ENCODE data around the gene MPRIP.
"Not testable (repeated sequence)": the region's sequence is repeated elsewhere in the genome, so short reads cannot be mapped to it uniquely, and the experiment has no call there.

The MPRIP gene

DNA sequence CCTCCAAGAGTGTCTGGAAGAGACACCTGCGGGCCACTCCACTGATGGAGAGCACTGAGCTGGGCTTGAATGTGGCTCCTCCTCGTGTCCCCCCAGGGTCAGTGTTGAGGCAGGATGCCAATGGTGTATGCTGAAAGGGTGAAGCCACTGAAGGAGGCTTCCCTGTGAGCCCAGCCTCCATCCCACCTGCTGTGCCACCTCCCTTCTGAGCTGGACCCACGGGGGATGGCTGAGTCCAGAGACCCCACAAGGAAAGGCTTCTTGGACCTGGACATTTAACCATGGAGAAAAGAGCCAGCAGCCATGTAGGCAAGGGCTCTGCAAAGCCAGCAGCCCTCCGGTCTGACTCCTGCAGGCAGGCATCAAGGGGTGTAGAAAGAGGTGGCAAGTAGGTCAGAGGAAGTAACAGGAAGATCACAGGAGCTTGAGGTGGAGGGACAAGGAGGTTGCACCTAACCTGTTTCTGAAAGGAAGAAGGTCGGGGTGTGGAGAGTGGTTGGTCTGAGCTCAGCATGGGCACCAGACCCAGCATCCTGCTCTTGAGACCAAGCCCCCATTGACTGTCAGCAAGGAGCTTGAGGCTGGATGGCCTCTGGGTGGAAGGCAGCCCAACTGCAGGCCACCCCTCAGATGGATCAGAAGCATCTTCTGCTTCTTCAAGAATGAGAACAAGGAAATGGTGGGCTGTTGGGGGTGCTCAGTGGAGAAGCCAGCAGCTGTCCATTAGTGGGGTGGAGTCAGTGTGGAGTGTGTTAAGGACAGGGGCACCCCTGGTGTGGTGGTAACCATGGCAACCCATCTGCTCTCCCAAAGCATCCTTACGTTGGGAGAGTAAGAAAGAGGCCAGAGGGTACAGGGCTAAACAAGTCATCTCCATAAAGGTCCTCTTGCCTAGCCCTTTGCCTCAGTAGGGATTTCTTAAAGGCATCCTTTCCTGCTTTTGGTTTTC, 83.2 kb downstream of the MPRIP start:
- no peak for FAIRE-seq
- DNase-seq (ENCODE audit: low spot score), result no peak

GRCh38 chr17:17126131-17127110, 84.2 kb downstream of the MPRIP start:
- DNase-seq (ENCODE audit: low spot score), result no peak
- FAIRE-seq, result no peak

GRCh38 chr17:17127156-17127555, 84.9 kb downstream of the MPRIP start:
- FAIRE-seq (no peak), DNase-seq (ENCODE audit: low spot score) (no peak)

GRCh38 chr17:17127730-17128291, 85.6 kb downstream of the MPRIP start:
- DNase-seq (ENCODE audit: low spot score), result no peak
- FAIRE-seq, result no peak

DNA sequence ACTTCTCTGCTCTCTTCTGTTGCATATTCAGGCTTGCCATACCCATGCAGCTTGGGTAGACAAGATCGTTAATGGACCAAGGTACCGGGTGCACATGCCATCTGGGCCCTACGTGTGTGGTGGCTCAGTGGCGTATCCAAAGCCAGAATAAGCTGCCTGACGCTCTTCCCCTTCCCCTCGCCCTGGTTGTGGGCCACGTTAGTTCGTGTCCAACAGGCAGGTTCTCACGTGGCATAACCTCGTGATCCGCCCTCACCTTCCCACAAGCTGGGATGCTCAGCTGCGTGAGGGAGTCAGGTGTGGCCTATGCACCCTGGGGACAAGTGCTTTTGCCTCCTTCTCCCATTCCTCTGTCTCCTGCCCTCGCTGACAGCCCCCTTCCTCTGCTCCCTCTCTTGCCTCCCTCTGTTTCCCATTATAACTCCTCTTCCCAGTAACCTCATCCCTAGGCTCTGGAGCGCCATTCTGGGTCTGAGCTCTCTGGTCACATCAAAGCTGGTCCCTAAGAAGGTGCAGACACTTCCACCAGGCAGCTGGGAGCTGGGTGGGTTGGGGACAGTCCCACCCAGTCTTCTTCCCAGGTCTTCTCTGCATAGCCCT, 86.3 kb downstream of the MPRIP start:
- no peak for FAIRE-seq
- no peak for DNase-seq (ENCODE audit: low spot score)

DNA sequence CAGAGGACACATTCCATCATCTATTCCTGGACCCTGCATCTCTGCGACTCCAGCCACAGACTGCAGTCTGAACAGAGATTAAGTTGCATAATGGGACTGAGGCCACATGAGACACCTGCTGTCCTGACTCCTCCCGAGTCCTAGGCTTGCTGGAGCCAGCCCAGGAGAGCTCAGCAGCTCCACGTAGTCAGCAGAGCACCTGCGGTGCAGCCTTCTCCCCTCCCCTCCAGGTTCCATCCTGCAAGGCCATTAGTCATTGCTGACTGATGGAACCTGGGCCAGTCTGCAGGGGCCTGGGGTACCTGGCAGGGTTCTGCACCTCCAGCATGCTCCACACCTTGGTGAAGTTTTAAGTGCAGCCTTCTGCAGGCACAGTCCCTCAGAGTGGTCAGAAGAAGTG, 87.2 kb downstream of the MPRIP start:
- FAIRE-seq, result no peak

GRCh38 chr17:17130077-17130844, 88.0 kb downstream of the MPRIP start:
- DNase-seq (ENCODE audit: low spot score) (no peak), FAIRE-seq (no peak)

More for the DNA sequence above, 87.2 kb downstream of the MPRIP start:
- DNase-seq (ENCODE audit: low spot score), result no peak

DNA sequence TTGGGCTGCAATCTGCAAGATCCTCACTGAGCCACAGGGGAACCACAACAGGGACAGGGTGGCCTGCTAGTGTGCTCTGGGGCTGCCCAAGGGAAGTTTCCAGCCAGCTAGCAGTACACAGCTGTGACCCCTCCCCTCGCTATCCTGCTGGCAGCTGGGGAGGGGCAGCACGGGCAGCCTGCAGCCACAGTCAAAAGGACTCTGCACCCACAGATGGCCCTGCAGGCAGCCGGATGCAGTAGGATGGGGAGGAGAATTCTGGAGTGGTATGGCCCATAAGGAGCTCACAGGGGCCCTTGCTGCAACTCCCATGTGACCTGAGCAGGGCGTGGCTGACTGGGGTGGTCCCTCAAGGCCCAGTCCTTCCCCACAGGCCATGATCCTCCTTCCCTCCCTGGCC, 89.6 kb downstream of the MPRIP start:
- DNase-seq (ENCODE audit: low spot score) (no peak), FAIRE-seq (no peak)

DNA sequence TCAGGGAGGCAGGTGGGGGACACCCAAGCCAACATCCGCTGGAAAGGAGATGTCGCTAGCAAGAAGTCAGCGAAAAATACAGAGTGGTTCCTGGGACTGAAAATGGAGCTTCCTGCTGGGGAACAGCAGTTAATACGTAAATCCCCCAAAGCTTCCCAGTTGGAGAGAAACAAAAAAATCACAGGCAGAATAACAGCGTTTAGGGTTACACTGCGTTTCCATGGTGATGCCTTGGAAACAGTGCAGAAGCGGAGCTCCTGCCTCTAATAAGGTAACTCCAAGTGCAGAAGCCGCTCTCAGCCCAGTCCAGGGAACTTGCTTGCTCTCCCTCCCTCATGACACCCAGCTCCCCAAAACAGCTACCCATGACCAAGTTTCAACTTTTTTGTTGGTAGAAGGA, 90.5 kb downstream of the MPRIP start:
- DNase-seq (ENCODE audit: low spot score), result no peak

DNA sequence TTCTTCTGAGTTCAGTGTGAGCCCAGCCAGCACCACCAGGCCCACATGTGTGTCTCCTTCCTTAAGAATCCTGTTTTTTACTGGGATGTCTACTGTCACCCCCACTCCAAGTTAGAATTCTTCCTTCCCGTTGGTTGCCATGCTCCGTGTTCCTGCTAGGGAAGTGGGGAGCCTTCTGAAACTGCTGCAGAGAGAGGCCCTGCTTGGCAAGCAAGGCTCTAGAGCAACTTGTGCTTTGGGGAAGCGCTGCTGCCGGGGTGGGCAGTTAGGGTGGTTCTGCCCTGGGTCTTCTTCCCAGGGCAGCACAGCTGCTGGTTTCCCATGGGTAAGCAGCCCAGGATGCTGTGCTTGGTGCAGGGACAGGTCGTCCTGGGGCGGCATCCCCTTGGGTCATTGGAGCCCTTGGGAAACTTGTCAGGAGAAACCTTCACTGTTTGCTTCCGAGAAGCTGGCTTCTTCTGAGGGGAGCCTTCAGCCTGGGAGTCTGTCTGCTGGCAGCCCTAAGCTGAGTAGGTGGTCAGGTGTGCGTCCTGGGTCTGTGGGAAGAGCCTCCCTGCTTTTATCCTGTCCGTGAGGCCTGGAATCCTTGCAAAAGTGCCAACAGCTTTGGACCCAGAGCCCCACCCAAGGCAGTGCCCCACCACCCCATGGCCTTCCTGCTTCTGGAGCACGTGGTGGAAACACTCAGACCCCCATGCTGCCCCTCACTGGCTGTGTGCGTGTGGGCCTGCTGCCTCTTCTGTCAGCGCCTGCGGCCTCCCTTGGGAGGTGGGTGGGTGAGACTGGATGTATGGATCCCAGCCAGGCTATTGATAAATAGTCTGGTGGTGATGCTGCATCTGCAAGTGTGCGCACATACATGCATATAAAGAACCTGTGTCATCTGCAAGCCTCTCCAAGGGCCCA, 92.0 kb downstream of the MPRIP start:
- DNase-seq (ENCODE audit: low spot score) (no peak), FAIRE-seq (no peak)

More for the DNA sequence above, 90.5 kb downstream of the MPRIP start:
- no peak for FAIRE-seq

- DNase-seq (ENCODE audit: low spot score) (no peak), FAIRE-seq (no peak)
Observed at GRCh38 chr17:17134957-17135333, 92.7 kb downstream of the MPRIP start.

DNA sequence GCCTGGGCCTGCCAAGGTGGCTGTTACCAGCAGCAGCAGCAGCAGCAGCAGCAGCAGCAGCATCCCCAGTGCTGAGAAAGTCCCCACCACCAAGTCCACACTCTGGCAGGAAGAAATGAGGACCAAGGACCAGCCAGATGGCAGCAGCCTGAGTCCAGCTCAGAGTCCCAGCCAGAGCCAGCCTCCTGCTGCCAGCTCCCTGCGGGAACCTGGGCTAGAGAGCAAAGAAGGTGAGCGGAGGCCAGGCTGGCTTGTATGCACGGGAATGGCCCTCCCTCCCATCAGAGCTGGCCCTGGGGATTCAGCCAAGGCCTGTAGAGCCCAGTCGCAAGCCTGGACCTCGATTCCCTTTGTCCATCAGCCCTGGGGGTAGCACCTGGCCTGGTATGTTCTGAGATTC, 94.0 kb downstream of the MPRIP start:
- not testable (repeated sequence) for DNase-seq (ENCODE audit: low spot score); FAIRE-seq

DNA sequence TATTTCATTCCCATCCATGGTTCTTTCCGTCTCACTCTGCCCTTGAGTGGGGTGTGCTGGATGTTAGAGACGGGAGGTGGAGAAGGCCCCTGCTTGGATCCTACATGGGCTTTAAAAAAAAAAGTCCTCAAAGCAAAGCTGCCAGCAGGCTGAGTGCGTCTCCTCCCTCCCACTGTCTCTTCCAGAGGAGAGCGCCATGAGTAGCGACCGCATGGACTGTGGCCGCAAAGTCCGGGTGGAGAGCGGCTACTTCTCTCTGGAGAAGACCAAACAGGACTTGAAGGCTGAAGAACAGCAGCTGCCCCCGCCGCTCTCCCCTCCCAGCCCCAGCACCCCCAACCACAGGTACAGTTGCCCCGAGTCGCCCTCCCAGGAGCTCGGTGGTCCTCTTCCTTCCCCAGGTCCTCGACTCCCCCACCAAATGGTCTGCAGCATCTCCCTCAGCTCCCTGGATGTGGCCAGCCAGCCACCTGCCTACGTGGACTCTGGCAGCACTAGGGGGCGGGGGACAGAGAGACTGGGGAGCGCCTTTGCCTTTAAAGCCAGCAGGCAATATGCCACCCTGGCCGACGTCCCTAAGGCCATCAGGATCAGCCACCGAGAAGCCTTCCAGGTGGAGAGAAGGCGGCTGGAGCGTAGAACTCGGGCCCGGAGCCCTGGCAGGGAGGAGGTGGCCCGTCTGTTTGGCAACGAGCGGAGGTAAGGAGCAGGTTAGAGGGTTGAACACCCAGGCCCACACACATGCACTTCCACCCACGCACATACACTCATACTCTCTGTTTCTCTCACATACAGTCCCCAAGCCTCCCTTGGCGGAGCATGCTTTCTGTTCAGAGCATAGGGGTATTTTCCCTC, 95.7 kb downstream of the MPRIP start:
- DNase-seq (ENCODE audit: low spot score) (no peak), FAIRE-seq (no peak)

DNA sequence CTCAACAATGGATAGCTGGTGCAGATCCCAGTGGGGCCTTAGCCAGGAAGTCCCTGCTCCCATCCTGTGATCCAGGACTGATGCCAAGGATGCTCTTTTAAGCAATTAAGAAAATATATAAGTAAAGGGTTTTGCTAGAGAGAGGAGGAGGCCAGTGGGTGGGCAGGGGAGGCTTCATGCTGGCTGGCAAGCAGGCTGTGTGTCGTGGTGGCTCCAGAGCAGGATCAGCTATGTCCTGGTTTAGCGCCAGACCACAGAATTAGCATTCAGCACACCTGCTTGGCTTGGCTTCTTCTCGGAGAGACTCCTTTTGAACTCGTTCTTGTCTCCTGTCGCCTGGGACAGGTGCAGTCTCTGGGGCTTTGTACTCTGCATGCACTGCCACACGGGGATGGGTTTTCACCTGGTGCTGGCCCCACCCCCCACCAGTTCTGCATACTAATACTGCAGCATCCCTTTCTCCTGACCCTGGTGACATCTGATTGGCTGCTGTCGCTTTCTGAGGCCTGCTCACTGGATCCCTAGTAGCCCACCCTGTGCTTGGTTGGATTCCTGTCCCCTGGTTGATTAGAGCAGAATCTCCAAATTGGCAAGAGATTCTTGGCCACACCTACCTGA, 97.8 kb downstream of the MPRIP start:
- DNase-seq (ENCODE audit: low spot score), result no peak
- no peak for FAIRE-seq

DNA sequence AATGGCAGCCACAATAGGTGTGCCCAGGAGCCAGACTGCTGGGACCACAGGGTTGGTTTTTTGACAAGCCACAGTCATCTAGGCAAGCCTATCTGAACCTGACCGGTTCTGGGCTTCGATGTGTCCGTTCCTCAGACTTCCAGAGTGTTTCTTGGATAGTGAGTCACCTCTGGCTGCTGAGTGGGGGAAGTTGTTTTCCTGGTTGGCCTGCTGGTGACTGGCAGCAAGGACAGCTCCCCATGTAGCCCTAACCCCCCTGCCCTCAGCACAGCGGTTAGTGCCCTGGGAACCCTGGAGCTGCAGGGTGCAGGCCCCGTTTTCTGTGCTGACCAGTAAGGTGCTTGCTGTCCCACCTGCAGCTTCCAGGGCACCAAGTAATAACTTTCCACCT, 98.3 kb downstream of the MPRIP start:
- DNase-seq (ENCODE audit: low spot score), result peak; percentile 40
- no peak for FAIRE-seq

DNA sequence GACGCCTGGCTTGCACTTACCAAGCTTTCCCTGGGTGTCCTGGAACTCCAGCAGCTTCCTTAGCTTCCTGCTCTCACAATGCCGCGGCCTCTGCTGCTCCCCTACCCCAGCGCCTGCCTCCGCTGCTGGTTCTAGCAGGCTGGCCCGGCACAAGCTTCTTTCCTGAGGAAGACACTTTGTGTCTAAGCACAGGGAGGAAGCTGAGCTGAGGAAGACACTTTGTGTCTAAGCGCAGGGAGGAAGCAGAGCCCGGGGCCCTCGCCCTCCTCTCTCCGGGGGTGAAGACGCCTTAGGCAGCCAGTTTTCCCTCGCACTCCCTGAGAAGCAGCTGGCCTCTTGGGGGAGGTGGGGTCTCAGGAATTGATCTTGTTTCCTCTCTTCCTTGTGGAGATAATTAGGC, 99.0 kb downstream of the MPRIP start:
- FAIRE-seq, result no peak
- DNase-seq (ENCODE audit: low spot score), result no peak

GRCh38 chr17:17141860-17142552, 99.7 kb downstream of the MPRIP start:
- DNase-seq (ENCODE audit: low spot score) (peak; percentile 61), FAIRE-seq (no peak)
